ENCODE measurements around the gene ATP4A.

- TF ChIP-seq POLR2A (IDR thresholded peaks at IDR 0.05) (no peak), EP300 (IDR thresholded peaks at IDR 0.05; ENCODE audit: low read depth) (no peak)
Observed at GRCh38 chr19:35578707-35579106, 15.2 kb upstream of the ATP4A start.

Data from transverse colon (tissue), 1 donor.